T follicular helper cell (primary cell): ENCODE results near the gene PIMREG.
"Not testable (repeated sequence)": the region's sequence is repeated elsewhere in the genome, so short reads cannot be mapped to it uniquely, and the experiment has no call there.

Source experiments
- DNase-seq: peaks from one replicate; pipeline ENCODE4 v3.0.0-alpha.2; 2020; ENCODE audit warnings: low read depth

Gene PIMREG

DNA sequence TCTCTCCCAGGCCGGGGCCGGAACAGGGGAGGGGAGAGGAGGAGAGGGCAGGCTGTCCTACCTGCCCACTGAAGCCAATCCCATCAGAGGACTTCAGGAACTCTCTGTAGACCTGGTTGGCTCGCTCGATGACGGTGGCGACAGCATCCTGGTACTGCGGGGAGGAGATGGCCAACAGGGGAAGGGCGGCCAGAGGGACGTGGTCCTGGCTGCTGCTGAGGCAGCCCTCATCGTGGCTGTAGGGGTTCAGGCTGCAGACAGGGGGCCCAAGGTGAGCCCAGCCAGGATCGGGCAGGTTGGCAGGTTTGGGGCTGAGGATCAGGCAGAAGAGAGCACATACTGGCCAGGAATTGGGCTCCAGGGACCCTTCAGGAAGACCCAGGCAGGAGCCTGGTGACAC lies 34.2 kb downstream of the PIMREG start:
- no peak for DNase-seq

DNA sequence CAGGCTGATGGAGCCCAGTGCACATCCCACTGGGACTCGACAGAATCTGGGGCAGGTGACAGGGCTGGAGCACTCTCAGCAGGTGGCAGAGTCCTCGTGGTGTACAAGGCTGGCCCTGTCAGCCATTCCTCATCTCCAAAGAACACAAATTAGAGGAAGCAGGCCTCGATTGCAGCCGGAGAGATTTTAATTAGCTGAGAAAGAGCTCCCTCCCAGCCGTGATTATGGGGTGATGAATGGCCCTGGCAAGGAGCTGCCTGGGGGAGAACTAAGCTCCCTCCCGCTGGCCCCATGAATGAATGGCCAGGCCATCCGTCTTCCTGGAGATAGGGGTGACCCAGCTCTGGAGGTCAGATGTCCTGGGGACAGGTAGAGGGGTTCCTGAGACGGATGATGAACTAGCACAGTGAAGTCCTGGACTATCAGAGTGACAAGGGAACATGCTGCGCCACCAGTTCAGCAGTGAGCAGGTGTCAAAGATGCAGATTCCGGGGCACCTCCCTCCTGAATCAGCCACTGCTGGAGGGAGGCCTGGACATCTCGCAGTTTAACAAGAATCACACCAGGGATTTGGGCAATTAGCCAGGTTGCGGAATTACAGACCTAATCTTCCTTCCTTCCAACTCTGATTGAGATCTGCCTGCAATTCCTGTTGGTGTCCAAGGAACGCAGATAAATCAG lies 35.5 kb downstream of the PIMREG start:
- no peak for DNase-seq

DNA sequence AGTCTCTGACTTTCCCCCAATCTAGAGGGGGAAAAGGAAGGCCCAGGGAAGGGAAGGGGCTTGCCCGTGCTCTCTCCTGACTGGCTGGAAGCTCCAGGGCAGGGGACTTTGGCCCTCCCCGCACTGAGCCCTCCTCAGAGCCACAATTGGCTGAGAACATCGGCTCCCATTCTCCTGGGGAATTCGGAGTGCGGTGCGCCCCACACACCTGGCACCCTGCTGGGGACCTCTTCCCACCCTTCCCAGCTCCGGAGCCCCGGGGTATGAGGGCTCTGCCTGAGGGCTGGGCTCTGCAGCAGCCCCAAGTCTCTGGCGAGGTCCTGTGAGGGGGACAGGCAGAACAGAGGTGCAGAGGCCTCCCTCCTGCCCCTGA lies 36.0 kb downstream of the PIMREG start:
- DNase-seq = no peak

DNA sequence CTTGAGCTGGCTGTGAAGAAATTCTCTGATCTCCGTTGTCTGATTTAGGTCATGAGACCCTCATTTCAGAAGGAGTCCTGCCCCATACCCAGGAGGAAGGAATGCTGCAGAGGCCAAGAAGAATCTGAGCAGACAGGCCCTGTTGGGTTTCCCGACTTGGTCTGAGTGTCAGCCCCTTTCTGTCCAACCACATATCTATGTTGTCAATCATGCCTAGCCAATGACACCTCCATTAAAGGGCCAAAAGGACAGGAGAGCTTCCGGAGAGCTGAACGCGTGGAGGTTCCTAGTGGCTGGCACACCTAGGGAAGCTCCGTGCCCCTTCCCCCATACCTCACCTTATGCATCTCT lies 37.8 kb downstream of the PIMREG start:
- no peak for DNase-seq

DNA sequence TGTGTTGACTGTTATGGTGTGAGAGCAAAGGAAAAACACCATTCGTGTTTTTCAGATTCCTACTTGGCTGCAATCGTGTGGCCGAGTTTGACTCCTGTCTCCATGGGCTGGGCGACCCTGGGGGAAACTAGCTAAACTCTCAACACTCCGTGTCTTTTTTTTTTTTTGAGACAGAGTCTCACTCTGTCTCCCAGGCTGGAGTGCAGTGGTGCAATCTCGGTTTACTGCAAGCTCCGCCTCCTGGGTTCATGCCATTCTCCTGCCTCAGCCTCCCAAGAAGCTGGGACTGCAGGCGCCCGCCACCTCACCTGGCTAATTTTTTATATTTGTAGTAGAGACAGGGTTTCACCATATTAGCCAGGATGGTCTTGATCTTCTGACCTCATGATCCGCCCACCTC lies 38.5 kb downstream of the PIMREG start:
- not testable (repeated sequence) for DNase-seq

DNA sequence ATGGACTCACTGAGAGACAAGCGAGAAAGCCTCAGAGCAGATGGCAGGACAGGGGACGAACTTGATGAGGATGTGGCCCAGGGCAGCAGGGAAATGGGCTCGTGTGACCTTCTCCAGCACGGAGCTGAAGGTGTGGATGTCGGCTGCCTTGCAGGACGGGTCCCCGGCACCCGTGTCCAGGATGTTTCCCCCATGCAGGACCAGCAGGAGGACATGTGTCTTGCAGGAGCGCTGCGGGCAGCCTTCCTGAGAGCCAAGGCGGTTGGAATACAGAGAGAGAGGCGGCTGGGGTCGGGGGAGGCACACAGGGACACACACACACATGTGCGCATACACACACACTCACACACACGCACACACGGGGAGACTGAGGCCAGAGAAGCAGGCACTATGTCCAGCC lies 39.3 kb downstream of the PIMREG start:
- no peak for DNase-seq

DNA sequence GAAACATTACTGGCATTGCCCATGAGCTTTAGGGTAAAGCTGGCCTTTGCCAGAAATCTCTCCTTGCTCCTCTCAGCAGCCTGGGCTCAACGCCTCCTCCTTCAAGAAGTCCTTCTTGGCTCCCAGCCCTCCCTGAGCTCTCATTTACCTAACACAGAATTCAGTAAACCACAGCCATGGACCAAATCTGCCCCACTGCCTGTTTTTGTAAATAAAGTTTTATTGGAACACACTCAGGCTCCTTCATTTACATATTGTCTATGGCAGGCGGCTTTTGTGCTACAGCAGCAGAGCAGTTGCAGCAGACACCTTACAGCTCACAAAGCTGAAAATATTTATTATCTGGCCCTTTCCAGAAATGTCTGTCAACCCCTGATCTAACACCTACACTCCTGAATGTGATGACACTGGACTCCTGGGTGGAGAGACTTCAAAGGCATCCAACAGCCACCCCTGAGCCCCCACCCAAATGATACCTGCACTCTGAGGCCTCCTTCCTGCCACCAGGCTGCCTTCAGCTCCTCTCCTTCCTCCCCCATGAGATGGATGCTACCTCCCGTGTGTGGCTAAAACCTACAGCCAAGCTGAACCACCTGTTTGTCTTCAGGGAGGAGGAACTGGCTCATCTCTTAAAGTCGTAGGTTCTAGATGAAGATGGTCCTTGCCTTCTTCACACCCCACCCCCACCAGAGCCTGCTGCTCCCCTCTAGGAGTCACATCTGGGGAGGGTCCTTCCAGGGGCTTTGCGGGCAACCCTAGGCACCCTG lies 41.6 kb downstream of the PIMREG start:
- no peak for DNase-seq

DNA sequence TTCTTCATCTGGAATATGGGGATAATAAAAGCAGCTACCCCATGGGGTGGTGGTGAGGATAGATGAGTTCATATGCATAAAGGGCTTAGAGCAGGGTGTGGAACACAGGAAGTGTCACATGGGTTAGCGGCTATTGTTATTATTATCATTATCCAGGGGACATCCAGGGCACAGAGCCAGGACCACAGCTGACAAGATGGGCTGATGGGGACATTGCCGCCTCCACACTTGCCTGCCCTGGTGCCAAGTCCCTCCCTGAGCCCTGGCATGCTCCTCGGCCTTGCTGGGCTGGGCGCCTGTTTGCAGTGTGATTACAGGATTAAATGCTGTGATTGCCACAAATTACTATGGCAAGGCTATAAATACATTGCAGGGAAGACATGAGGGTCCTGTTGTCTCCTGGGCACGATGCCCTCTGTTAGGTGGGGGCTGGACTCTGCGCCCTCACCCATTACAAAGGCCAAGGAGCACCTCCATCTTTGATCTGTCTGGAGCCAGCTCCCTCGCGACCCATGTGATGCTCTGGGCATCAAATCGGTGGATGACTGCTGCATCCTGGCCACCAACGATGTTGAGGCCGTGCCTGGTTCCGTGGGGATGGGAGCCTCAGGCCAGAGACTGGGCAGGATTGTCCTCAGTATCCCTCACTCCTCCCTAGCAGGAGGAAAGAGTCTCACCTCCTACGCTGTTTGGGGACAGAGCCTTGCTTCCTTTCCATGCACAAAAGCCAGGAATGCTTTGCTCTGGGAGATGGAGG lies 43.2 kb downstream of the PIMREG start:
- no peak for DNase-seq

DNA sequence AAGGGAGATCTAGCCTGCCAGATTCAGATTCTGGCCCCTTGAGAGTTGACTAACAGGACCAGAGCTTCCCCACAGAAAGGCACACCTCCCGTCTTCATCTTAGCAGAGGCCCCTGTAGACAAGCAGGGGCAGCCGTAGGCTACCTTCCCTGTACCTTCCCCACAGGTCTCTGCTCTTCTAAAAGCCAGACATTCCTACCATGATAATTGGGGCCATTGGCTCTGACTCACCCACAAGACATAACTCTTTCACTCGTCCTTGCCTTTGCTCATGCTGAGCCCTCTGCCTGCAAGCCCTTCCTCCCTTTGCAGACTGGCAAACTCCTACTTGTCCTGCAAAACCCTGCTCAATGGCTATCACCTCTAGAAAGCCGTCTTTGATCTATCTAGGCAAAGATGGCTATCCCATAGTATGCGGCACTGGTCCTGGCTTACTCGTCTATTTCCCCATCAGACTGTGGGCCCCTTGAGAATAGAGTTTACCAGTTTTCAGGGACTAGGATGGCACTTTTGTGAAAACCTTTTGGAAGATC lies 43.8 kb downstream of the PIMREG start:
- no peak for DNase-seq

DNA sequence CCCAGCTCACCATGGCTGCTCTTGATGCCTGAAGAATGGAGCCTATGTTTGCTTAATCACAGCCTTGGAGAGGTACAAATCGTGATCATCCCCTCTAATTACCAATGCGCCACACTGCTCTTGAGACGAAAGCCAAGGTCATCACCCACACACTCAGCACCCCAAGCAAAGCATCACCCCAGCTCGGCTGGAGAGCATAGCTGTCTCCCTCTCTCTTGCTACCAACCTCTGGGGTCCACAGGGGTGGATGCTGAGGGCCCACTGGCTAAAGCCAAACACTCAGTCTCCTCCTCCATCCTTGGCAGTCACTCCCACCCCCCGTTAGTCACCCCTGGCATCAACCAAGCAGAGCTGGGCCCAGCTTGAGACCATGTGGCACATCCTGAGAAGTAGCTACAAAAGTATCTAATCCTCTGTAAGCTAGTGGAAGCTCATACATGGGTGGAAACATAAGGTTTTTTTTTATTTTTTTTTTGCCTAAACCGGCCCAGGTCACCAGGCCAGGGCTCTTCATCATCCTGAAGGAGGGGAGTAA lies 44.8 kb downstream of the PIMREG start:
- no peak for DNase-seq

DNA sequence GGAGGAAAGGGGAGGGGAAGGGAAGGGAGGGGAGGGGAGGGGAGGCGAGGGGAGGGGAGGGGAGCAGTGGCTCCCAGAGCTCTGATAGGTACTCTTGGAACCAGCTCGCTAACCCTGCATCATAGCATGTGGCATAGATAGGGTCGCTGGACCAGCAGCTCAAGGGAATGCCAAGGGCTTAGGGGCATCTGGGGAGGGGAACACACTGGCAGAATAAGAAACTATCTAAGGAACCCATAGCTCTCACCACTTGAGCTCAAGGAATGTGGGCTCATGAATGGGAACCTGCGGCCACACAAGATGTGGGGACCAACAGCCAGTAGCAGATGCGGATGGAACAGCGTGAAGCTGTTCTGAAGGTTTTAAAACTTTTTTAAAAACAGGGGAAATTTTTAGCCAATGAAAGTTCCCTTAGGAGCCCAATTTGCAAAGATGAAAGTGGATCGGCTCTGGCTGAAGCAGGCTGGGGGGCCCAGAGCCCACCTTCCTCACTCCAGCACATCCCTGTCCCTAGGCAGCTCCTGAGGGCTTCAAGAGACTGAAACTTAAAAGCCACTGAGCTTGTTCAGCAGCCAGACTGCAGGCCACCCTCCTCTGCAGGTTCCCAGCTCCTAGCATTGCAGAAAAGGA lies 46.9 kb downstream of the PIMREG start:
- no peak for DNase-seq

DNA sequence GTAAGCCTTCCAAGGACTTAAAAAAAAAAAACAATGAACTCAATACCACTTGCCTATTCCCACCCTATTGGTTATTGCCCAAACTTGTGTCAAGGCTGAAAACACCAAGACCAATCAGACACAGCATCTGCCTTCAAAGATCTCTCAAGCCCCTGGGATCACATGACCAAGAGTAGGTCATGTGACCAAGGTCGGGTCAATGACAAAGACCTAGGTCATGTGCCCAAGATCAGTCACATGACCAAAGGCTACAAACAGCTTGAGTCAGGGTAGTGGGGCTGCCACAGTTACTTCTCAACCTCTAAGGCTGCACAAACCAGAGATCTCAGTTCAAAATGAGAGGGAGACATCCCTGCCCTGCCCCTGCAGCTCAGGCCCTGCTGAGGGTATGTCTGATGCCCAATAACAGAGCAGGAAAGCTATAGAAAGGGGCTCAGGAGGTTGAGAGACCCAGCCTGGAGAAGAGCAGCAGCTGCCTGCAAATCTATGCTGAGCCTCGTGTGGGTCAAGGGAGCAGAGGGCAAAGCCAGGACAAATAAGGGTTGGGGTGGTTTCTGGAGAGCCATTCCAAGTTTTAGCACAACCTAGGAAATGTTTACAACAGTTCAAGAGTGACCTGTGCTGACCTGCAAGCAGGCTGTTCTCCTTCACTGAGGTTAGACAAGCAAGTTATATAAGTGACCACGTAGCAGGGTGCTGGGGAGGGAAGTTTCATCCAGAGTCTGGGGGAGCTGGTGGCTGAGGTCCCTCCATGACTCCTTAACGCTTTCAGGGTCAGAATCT lies 48.8 kb downstream of the PIMREG start:
- DNase-seq = no peak

DNA sequence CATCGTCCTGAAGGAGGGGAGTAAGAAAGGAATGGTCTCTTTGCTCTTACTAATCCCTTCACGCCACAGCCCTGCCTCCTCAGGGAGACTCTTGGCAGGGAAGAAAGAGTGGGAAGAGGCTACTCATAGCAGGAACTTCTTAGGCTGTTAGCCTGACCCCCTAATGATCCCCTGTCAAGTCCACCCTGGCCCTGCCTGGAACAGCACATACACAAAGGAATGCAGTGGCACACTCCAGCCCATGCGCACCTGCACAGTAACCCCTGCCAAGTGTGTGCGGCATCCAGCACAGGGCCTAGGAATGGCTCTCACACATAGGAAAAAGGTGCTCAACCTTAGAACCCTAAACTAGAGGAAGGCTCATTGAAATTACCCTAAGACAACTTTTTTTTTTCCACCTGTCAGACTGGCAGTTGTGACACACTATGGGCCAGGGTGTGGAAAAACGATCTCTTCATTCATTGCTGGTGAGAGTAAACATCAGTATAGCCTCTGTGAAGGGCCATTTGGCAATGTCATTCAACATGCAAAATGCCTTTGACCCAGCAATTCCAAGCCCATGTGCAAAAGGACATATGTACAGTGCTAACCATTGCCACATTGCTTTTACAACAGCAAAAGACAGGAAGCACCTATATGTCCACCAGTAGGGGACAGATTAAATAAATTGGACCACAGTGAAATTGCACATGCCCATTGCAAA lies 50.1 kb downstream of the PIMREG start:
- DNase-seq = no peak

DNA sequence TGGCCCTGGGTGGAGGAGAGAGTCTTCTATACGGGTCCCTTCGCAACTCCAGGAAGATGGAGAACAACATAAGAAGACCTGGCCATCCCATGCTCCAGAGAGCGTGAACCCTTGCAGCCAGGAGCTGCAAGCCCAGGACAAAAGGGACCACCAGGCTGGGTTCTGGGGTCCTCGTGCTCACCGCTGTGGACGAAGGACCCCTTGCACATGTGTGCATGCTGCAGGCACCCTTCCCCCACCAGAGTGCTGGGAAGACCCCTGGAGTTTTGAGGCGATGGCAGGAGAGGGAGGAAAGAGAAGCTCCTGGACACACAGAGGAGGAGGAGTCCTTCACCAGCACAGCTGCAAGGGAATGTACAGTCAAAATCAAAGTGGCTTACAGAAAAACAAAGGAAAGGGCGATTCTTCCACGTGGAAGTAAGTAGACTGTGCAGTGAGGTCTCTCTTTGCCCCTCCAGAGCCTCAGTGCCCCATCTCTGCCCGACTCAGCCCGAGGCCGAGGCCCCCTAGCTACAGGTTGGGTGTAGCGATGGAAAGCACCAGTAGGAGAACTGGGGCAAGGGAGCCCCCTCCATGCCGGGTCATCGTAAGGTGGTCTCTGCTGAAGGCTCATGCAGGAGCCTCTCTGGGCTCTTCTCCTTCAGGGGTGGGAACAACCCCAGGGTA lies 51.3 kb downstream of the PIMREG start:
- no peak for DNase-seq

DNA sequence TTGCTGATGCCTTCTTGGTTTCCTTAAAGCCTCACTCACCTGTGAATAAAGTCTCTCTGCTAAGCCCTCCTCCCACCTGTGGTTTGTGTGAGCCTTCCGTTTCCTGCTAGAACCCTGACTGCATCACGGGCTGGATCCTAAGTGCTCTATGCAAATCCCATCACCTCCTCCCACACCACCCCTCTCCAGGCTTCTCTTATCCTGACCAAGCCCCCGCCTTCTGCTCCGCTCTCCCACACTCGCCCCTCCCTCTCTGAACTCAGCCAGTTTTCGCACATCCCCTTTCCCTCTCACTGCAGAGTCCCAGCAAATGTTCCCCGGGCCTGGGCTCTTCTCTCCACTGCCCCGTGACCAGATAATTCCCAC lies 51.8 kb downstream of the PIMREG start:
- DNase-seq = no peak

DNA sequence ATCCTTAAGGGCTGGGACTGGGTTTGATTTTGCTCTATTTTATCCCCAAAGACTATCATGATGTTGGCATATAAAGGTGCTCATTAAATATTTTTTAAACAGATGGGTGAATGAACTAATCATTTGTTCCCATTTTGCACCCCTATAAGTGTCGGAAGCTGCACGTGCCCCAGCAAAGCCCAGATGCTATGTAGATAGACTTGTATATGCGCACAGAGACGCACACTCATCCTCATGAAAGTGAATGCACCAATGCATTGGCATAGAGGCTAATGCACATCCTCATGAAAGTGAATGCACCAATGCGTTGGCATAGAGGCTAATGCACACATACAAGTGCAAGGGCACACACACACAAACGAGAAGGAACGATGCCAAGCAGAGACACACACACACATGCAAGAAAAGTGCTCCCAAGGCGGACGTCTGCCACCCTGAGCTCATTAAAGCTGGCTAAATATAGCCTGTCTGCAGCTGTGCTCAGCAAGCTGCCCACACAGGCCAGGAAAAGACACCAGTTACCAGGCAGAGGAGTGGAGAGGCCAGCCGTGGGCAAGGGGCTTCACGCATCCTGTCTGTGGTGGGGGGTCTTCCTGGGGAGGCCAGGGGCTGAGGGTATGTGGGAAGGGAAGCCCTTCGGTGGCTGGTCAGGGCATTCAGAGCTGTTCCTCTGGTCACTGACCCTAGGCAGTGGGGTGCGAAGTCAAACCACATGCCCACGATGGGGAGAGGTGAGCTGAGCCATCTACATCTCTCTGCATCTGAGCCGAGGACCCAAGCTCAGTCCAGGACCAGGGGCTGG lies 52.6 kb downstream of the PIMREG start:
- no peak for DNase-seq

DNA sequence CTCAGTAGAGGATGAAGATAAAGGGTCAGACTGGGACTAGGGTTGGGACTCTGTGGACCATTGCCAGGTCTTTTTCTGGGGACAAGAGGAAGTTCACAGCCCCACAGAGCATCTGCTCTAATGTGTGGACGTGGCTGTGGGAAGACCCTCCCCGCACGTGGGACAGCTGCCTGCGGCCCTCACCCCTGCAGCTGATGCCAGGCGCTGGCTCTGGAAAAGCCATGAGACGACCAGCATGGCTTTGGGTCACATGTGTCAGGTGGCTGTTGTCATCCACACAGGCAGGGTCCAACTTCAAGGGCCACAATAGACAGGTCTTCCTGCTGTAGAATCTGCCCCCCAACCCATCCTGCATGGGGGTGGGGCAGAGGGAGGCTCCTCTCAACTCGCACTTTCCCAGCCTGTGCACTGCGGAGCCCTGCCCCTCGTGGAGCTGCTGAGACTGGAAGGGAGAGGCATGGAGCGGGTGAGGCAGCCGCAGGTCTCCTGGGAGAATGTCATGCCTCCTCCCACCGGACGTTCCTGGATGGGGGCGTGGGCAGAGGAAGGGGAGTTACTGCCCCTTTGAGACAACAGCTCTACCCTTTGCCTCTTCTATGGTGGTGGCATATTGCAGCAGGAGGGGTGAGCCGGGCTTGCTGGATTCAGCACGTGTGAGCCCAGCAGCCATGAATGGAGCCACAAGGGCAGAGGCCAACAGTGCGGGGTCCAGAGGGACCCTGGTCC lies 53.4 kb downstream of the PIMREG start:
- no peak for DNase-seq

DNA sequence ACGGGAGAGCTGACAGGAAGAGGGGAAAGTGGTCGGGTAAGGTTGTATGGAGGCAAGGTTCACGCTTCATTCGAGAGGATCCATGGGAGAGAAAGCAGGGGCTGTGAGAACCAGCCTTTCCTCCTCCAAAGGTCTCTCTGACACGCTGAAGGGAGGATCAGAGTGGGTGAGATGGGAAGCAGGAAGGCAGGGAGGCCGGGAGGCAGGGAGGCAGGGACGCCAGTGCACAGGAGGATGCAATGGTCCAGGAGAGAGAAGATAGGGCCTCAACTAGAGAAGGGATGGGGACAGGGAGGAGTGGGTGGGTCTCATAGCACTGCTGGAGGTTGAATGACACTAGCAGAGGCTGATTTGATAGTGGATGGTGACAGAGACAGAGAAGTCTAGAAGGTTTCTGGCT lies 54.1 kb downstream of the PIMREG start:
- DNase-seq = no peak
